RWPE2 (cell line): ENCODE data around the gene SLC2A6.
A peak's percentile ranks its signal among the peaks of the same experiment; 100 is the strongest.

ENCODE experiments used
- ATAC-seq: fragments of 200-7000 bp; cut with Tn5 transposase; 3 replicates; pipeline ENCODE4 v1.9.1; 2021; ENCODE audit warnings: low read depth
- DNase-seq: peaks from one replicate; pipeline ENCODE4 v3.0.0-alpha.2; 2020; ENCODE audit warnings: low spot score
- H3K27ac ChIP-seq: fragments of 450-650 bp; 2 replicates; pipeline ENCODE4 v1.5.1; 2017; ENCODE audit warnings: mild to moderate bottlenecking; ENCODE audit not compliant: poor library complexity, severe bottlenecking
- H3K27me3 ChIP-seq: fragments of 250-450 bp; sonication (Bioruptor Pico); 2 replicates; pipeline ENCODE4 v1.5.1; 2021; ENCODE audit warnings: mild to moderate bottlenecking, moderate library complexity; ENCODE audit not compliant: insufficient read depth, poor library complexity, severe bottlenecking
- H3K36me3 ChIP-seq: fragments of 250-450 bp; sonication (Bioruptor Pico); 2 replicates; pipeline ENCODE4 v1.5.1; 2020; ENCODE audit warnings: low read depth, mild to moderate bottlenecking, moderate library complexity
- H3K4me1 ChIP-seq: fragments of 250-450 bp; sonication (Bioruptor Pico); 2 replicates; pipeline ENCODE4 v1.5.1; 2021; ENCODE audit warnings: mild to moderate bottlenecking, moderate library complexity; ENCODE audit not compliant: insufficient read depth, poor library complexity, severe bottlenecking
- H3K4me3 ChIP-seq: fragments of 250-450 bp; sonication (Bioruptor Pico); 2 replicates; pipeline ENCODE4 v1.5.1; 2021; ENCODE audit warnings: mild to moderate bottlenecking, moderate library complexity; ENCODE audit not compliant: severe bottlenecking
- H3K9me3 ChIP-seq: fragments of 250-450 bp; sonication (Bioruptor Pico); 2 replicates; pipeline ENCODE4 v1.5.1; 2021; ENCODE audit warnings: mild to moderate bottlenecking, moderate library complexity; ENCODE audit not compliant: severe bottlenecking
- TF ChIP-seq, protein P1 (sequence below): fragments of 450-650 bp; IDR thresholded peaks from one replicate; pipeline ENCODE4 v1.5.1; 2017; ENCODE audit warnings: mild to moderate bottlenecking, moderate library complexity; ENCODE audit not compliant: poor library complexity, severe bottlenecking

SLC2A6 gene

DNA sequence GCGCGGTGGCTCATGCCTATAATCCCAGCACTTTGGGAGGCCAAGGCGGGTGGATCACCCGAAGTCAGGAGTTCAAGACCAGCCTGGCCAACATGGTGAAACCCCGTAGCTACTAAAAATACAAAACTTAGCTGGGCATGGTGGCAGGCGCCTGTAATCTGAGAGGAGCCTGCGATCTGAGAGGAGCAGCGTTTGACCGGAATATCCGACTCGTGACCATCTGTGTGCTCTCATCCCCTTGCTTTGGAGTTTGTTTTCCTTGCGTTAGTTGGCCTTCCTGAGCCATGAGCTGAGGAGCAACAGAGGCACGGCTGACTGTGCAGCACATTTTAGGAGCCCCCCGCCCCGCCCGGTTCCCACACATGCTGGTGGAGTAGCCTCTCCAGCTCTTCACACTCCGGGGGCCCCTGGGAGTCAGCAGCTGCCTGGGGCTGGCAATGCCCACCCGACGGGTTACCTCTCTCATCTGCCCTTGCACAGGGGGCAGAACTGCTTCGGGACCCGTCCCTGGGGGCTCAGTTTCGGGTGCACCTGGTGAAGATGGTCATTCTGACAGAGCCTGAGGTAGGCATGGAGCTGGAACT is 53.8 kb downstream of the SLC2A6 start:
- TF ChIP-seq, protein P1, sequence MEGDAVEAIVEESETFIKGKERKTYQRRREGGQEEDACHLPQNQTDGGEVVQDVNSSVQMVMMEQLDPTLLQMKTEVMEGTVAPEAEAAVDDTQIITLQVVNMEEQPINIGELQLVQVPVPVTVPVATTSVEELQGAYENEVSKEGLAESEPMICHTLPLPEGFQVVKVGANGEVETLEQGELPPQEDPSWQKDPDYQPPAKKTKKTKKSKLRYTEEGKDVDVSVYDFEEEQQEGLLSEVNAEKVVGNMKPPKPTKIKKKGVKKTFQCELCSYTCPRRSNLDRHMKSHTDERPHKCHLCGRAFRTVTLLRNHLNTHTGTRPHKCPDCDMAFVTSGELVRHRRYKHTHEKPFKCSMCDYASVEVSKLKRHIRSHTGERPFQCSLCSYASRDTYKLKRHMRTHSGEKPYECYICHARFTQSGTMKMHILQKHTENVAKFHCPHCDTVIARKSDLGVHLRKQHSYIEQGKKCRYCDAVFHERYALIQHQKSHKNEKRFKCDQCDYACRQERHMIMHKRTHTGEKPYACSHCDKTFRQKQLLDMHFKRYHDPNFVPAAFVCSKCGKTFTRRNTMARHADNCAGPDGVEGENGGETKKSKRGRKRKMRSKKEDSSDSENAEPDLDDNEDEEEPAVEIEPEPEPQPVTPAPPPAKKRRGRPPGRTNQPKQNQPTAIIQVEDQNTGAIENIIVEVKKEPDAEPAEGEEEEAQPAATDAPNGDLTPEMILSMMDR = no peak
- no peaks in the 10 kb centered on the region for H3K27me3 ChIP-seq
- H3K9me3 ChIP-seq = no peaks in the 10 kb centered on the region
- H3K27ac ChIP-seq = no peak overlapping the region
- ATAC-seq (no peak), DNase-seq (peak; percentile 61)
- no peaks in the 10 kb centered on the region for H3K4me1 ChIP-seq
- H3K4me3 ChIP-seq = no peak overlapping the region
- H3K36me3 ChIP-seq = no peaks in the 10 kb centered on the region

DNA sequence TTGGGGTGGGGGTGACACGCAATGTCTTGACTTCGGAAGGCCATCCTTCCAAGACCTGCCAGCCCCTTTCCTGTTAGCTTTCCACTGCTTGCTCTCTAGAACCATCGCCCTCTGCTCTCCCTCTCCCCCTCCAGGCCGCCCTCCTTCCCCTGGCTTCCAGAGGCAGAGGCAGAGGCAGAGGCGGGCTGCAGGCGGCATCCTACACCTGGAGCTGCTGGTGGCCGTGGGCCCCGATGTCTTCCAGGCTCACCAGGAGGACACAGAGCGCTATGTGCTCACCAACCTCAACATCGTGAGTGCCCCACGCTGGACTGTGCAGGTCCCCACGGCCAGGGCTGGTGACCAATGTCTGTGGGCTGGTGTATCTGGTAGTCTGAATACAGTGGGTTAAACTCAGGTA is 54.7 kb downstream of the SLC2A6 start:
- no peak for ATAC-seq
- peak; percentile 47 for DNase-seq
- Histone ChIP-seq H3K36me3 (no peaks in the 10 kb centered on the region), H3K27me3 (no peaks in the 10 kb centered on the region), H3K9me3 (no peaks in the 10 kb centered on the region), H3K27ac (no peak overlapping the region), H3K4me1 (no peaks in the 10 kb centered on the region), H3K4me3 (no peak overlapping the region)
- TF ChIP-seq, protein P1 = no peak

DNA sequence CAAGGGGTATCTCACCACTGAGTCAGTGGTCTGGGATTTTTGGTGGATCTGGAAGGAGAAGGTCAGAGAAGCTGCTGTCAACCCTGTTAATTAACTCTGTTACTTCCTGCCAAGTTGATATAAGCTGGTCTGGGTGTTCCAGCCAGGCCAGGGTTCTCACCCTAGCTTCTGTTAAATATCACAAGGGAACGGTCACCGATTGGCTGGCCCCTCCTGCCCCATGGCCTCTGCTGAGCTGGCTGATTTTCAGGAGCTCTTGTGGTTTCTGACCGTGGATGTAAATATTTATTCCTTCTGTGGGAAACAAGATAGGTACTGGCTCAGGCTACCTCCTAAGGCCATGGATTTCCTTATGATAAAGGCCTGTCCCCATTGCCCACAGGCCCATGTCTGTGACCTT is 55.7 kb downstream of the SLC2A6 start:
- no peaks in the 10 kb centered on the region for H3K9me3 ChIP-seq
- DNase-seq (no peak), ATAC-seq (no peak)
- no peak overlapping the region for H3K4me3 ChIP-seq
- H3K4me1 ChIP-seq = no peaks in the 10 kb centered on the region
- no peaks in the 10 kb centered on the region for H3K27me3 ChIP-seq
- TF ChIP-seq, protein P1 = no peak
- H3K36me3 ChIP-seq = no peaks in the 10 kb centered on the region
- no peak overlapping the region for H3K27ac ChIP-seq

DNA sequence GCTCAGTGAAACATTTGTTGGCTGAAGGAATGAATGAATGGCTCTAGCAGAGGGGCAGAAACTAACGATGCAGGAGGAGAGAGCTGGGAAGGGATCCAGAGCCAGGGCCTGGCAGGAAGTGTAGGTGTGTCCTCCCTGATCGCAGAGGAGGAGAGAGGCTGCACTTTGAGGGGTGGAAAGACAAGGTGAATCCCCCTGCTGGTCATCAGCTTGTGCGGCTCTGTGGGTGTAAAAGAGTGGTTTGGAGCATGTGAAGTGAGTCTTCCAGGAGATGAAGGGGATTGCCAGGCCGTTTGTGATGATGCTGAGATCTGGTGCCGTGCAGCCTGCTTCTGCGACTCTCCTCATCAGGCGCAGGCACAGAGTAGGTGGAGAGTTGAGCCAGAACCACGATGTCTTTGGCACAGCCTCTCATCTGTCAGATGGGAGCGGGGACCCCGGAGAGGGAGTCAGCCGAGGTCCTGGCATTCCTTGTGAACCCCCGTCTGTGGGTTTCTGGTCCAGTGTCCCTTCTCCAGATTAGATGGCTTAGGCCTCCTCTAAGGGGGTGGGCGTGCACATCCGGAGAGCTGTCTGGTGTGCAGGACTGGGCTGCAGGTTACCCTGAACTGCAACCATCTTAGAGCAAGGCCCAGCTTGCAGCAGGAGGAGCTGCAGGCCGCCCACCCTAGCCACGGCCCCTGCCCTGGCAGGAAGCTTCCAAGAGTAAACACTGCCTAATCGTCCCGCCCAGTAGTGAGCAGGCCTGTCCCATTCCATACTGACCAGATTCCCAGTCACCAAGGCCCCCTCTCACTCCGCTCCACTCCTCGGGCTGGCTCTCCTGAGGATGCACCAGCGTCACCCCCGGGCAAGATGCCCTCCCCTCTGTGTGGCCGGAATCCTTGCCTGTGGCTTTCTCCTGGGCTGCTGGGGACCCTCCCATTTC is 57.0 kb downstream of the SLC2A6 start, which contains the start of gene ADAMTS13:
TSS of gene ADAMTS13 (plus strand) at position 753 of the 928 bp plus-strand sequence. CDS start at position 830, 77 bp downstream.
- no peak for ATAC-seq
- Histone ChIP-seq H3K36me3 (no peaks in the 10 kb centered on the region), H3K27me3 (no peaks in the 10 kb centered on the region), H3K9me3 (no peaks in the 10 kb centered on the region), H3K4me3 (no peak within 1 kb of the TSS), H3K4me1 (no peaks in the 10 kb centered on the region), H3K27ac (no peak within 1 kb of the TSS)
- DNase-seq = no peak
- TF ChIP-seq, protein P1 = peak; percentile 11
